K562 (cell line): ENCODE data around the gene UCK1. TPM values are rescaled to one million over a fixed set of nuclear protein-coding genes. Genes with fewer than 3 reads are reported as not detected.

Source experiments
- ATAC-seq: fragments of 200-7000 bp; cut with Tn5 transposase; 3 replicates; pipeline ENCODE4 v1.9.1; 2020; ENCODE audit warnings: moderate library complexity
- BruUV-seq: library from RNA; stranded (reverse); fragments of 400-500 nt; replicated peaks from 2 replicates; lab custom pipeline; 2021; lab: Mats Ljungman, UMichigan
- CTCF ChIA-PET: fragments of 300-600 bp; formaldehyde crosslinking; extraction: SDS; loops from one replicate; lab custom pipeline; 2021; ENCODE audit warnings: low intra/inter-chr PET ratio; lab: Yijun Ruan, JAX
- POLR2A ChIA-PET: fragments of 300-600, 350-650 bp; sonication (Branson Sonifier 250); formaldehyde crosslinking; extraction: SDS; loops from one replicate; lab custom pipeline; 2021; ENCODE audit warnings: antibody characterized with exemption, inconsistent platforms; lab: Yijun Ruan, JAX
- DNase-seq, 4 experiments: peaks; one replicate each; pipeline versions ENCODE4 v3.0.0 to v3.0.0-alpha.2; 2011 to 2018; ENCODE audit warnings: low spot score in 3 of 4, mixed read lengths in 3 of 4; ENCODE audit errors: extremely low read depth in 1 of 4
- FAIRE-seq: peaks from 2 replicates; lab custom pipeline; 2011; peaks lifted over from hg19 to GRCh38; lab: Jason Lieb, UNC
- H2AFZ ChIP-seq: 2 replicates; pipeline ENCODE4 v1.6.0; 2011; ENCODE audit warnings: low read depth, low read length, control low read depth, inconsistent platforms
- H3K27ac ChIP-seq: fragments of 200-600 bp; 3 replicates; pipeline ENCODE4 v1.8.0; 2011; ENCODE audit warnings: low read depth, mild to moderate bottlenecking, control low read depth, inconsistent platforms, low read length, moderate library complexity, mixed read lengths; ENCODE audit errors: extremely low read depth
- H3K27me3 ChIP-seq, 2 experiments: fragments of 300-600 bp in 1 of 2; 2 replicates in 1 of 2; 3 replicates in 1 of 2; pipeline versions ENCODE4 v1.6.0 to v1.8.0; 2011; ENCODE audit warnings: inconsistent platforms in 2 of 2, low read length in 2 of 2, mild to moderate bottlenecking in 1 of 2, mixed read lengths in 1 of 2, moderate library complexity in 1 of 2; ENCODE audit not compliant: control insufficient read depth in 2 of 2, insufficient read depth in 2 of 2
- H3K36me3 ChIP-seq: fragments of 300-600 bp; 3 replicates; pipeline ENCODE4 v1.8.0; 2011; ENCODE audit warnings: mild to moderate bottlenecking, low read length, inconsistent platforms; ENCODE audit not compliant: control insufficient read depth, insufficient read depth
- H3K4me1 ChIP-seq, 2 experiments: fragments of 200-600 bp in 1 of 2; replicated peaks in 1 of 2; 2 replicates in 1 of 2; 3 replicates in 1 of 2; pipeline versions ENCODE4 v1.5.1 to v1.8.0; 2011; ENCODE audit warnings: inconsistent platforms in 2 of 2, low read length in 2 of 2, mild to moderate bottlenecking in 1 of 2, mixed read lengths in 1 of 2, moderate library complexity in 1 of 2; ENCODE audit not compliant: control insufficient read depth in 2 of 2, insufficient read depth in 2 of 2
- H3K4me2 ChIP-seq: 2 replicates; pipeline ENCODE4 v1.6.1; 2011; ENCODE audit warnings: low read length, control low read depth, inconsistent platforms, mixed read lengths; ENCODE audit not compliant: insufficient read depth
- H3K4me3 ChIP-seq: fragments of 200-600 bp; sonication (generic), shearing (Covaris generic); 2 replicates; pipeline ENCODE4 v1.5.1; 2016; ENCODE audit warnings: control low read depth, inconsistent platforms
- H3K79me2 ChIP-seq: fragments of 200-600 bp; 3 replicates; pipeline ENCODE4 v1.8.0; 2011; ENCODE audit warnings: low read length, inconsistent platforms; ENCODE audit not compliant: control insufficient read depth, insufficient read depth
- H3K9ac ChIP-seq, 2 experiments: 2 replicates each; pipeline versions ENCODE4 v1.6.0 to v1.6.1; 2011; ENCODE audit warnings: low read depth in 2 of 2, low read length in 2 of 2, control low read depth in 1 of 2, inconsistent platforms in 1 of 2, mild to moderate bottlenecking in 1 of 2, mixed read lengths in 1 of 2; ENCODE audit not compliant: insufficient read depth in 1 of 2
- H3K9me1 ChIP-seq: one replicate; pipeline ENCODE4 v1.6.0; 2011; ENCODE audit warnings: inconsistent platforms, mild to moderate bottlenecking, low read length, moderate library complexity; ENCODE audit not compliant: control insufficient read depth, insufficient read depth
- H3K9me3 ChIP-seq: replicated peaks from 2 replicates; pipeline ENCODE4 v1.5.1; 2011; ENCODE audit warnings: low read depth, low read length, inconsistent platforms; ENCODE audit not compliant: control insufficient read depth, insufficient read depth
- H4K20me1 ChIP-seq: replicated peaks from 2 replicates; pipeline ENCODE4 v1.6.1; 2011; ENCODE audit warnings: low read length, inconsistent platforms, mixed read lengths; ENCODE audit not compliant: control insufficient read depth, insufficient read depth
- POLR2G ChIP-seq: fragments of 200-400 bp; formaldehyde crosslinking; IDR thresholded peaks from 2 replicates; pipeline ENCODE4 v1.6.1; 2017; ENCODE audit warnings: low read depth, mild to moderate bottlenecking, antibody characterized with exemption, low read length, moderate library complexity
- WGBS: fragments of 100-300 bp; shearing (Covaris generic); methylation state at CpG from one replicate; pipeline ENCODE4 v1.1.6; 2016; ENCODE audit warnings: low coverage, mixed read lengths; ENCODE audit not compliant: insufficient coverage; ENCODE audit errors: missing lambda C conversion rate; 5-methylcytosine and 5-hydroxymethylcytosine counted together
- in situ Hi-C: fragments of 300-500 bp; cut with MboI; formaldehyde crosslinking; loops from 4 replicates; pipeline ENCODE4 v1.15.0; 2018; ENCODE audit warnings: inconsistent platforms, mixed read lengths
- intact Hi-C: fragments of 100-400 bp; cut with micrococcal nuclease; formaldehyde crosslinking; loops from 2 replicates; pipeline ENCODE4 v1.14.2; 2022
- polyA plus RNA-seq, 8 experiments: library from polyadenylated mRNA; depleted of rRNA in 4 of 8; stranded (reverse) in 5 of 8; unstranded in 3 of 8; fragments of >200 nt; fragmentation: Nextera tagmentation in 2 of 8; fragmentation: Illumina TruSeq in 1 of 8; extraction: Ambion mirVana in 2 of 8; extraction: Trizol in 1 of 8; gene quantifications; 2 replicates each; pipeline versions ENCODE4 v1.2.1 to v1.2.3, GENCODE V29; 2011 to 2014; ENCODE audit warnings: inconsistent platforms in 1 of 8, missing spikeins in 1 of 8
- total RNA-seq, 7 experiments: library from RNA; depleted of rRNA in 6 of 7; stranded (reverse); fragments of >200 nt in 6 of 7; fragmentation: Illumina TruSeq in 2 of 7; extraction: Trizol in 2 of 7; gene quantifications; 2 replicates each; pipeline versions ENCODE4 v1.2.1 to v1.2.3, GENCODE V29; 2011 to 2021; ENCODE audit warnings: low replicate concordance in 1 of 7
- TF ChIP-seq, protein P1 (sequence below): fragments of 250-450 bp; sonication (Bioruptor Pico); IDR thresholded peaks from 2 replicates; pipeline ENCODE4 v1.5.0; 2021; ENCODE audit warnings: mild to moderate bottlenecking, moderate library complexity

UCK1 gene
- total and polyA plus RNA-seq, 9 of the 15 experiments (the other 6 are each of a cell fraction or from before 2014, with no cell fraction given) = 0.27 to 27.5 (median 16.1) TPM

GRCh38 chr9:131485206-131485605 is 45.9 kb downstream of the UCK1 start:
- H2AFZ ChIP-seq = no peak overlapping the region
- in situ Hi-C loops = no loop called here
- H3K4me3 ChIP-seq = no peak overlapping the region
- no peaks in the 10 kb centered on the region for H3K4me1 ChIP-seq
- H3K36me3 ChIP-seq = peaks cover 96% of the 10 kb centered on the region
- H3K79me2 ChIP-seq = no peaks in the 10 kb centered on the region
- H3K27ac ChIP-seq = no peak overlapping the region
- 0 out of 2 replicates have a peak, but pooled peaks have one; percentile 3 for TF ChIP-seq POLR2G
- TF ChIP-seq, protein P1, sequence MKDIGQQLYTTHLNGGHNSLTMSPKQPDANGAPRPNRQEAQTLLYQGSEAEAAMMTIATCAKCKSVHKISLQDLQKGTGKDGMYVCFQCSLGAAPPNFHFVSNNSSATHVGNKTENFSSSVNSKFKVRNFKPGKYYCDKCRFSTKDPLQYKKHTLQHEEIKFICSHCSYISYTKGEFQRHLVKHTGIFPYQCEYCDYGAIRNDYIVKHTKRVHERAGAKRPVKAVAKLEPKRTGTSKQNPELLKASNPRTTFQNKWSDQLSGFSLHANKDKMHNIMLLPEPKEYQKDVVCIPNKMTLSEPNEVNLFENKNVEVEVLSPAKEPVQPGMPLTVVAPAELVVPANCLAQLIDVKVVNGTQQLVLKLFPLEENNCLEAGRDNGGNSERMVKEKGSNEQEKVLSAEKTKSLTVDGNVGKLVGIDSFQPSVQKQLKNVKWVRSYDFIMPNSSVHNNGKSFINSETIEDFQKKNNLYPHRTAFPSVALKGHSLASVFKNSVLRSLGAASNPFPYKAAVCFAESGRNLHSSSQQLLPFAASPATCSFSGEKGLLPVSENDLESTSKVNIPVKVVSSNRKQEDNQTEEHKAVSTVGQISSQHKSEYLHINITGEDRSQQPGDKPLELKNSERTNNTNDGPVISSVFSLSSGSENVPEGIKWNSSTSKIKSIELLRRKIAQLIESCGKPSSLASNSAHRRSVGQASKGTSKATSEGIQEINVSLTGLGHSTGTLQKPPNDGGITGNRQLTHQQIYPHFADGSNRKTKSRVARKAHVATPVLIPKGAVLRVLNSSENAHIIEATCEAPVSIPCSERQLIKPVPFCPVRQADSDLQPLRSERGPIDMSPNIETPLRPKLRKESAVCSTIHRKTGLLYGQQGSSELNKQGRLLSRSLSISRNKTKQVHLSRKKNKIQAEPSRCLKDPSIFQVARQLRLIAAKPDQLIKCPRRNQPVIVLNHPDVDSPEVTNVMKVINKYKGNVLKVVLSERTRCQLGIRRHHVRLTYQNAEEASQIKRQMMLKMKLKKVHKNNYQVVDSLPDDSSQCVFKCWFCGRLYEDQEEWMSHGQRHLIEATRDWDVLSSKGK (CRISPR knock-in tag) = no peak
- H3K27me3 ChIP-seq = no peaks in the 10 kb centered on the region
- H4K20me1 ChIP-seq = peaks cover 8% of the 10 kb centered on the region
- BruUV-seq = no TSS peak
- ChIA-PET POLR2A (interaction anchor here (0.6 to 1.2 kb wide), 3 partner anchors 15 to 789 kb away, joined by 3 to 4 read pairs (median 4); no protein-coding TSS in a partner anchor), CTCF (interaction anchor here (0.5 kb wide), 1 partner anchor 262 kb away, joined by 3 read pairs; no protein-coding TSS in a partner anchor)
- H3K4me2 ChIP-seq = no peak overlapping the region
- FAIRE-seq (no peak), ATAC-seq (no peak), DNase-seq (no peak)
- H3K9me3 ChIP-seq = no peaks in the 10 kb centered on the region
- H3K9me1 ChIP-seq = peaks cover 4% of the 10 kb centered on the region
- intact Hi-C loops = no loop called here
- 96% methylated on average over 12 of the region's 12 CpGs for WGBS
- no peak overlapping the region for H3K9ac ChIP-seq
